GM13977 (cell line): ENCODE data around the gene PRSS35.

Experiments used
- DNase-seq: peaks from one replicate; pipeline ENCODE4 v3.0.0; 2012; ENCODE audit warnings: low spot score
- in situ Hi-C: fragments of 300-500 bp; cut with MboI; formaldehyde crosslinking; loops from one replicate; pipeline ENCODE4 v1.12.0; 2022; ENCODE audit warnings: low sequenced_read_pairs, low pct_unique_long_range_greater_than_20kb, mixed read lengths, inconsistent platforms; ENCODE audit not compliant: unreplicated experiment
- TF ChIP-seq, protein P1 (sequence below): IDR thresholded peaks from 2 replicates; pipeline ENCODE4 v1.5.1; 2012; ENCODE audit warnings: mild to moderate bottlenecking, control low read depth; ENCODE audit not compliant: insufficient read depth; ENCODE audit errors: extremely low read depth, missing control alignments

The PRSS35 gene, protein sequence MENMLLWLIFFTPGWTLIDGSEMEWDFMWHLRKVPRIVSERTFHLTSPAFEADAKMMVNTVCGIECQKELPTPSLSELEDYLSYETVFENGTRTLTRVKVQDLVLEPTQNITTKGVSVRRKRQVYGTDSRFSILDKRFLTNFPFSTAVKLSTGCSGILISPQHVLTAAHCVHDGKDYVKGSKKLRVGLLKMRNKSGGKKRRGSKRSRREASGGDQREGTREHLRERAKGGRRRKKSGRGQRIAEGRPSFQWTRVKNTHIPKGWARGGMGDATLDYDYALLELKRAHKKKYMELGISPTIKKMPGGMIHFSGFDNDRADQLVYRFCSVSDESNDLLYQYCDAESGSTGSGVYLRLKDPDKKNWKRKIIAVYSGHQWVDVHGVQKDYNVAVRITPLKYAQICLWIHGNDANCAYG

DNA sequence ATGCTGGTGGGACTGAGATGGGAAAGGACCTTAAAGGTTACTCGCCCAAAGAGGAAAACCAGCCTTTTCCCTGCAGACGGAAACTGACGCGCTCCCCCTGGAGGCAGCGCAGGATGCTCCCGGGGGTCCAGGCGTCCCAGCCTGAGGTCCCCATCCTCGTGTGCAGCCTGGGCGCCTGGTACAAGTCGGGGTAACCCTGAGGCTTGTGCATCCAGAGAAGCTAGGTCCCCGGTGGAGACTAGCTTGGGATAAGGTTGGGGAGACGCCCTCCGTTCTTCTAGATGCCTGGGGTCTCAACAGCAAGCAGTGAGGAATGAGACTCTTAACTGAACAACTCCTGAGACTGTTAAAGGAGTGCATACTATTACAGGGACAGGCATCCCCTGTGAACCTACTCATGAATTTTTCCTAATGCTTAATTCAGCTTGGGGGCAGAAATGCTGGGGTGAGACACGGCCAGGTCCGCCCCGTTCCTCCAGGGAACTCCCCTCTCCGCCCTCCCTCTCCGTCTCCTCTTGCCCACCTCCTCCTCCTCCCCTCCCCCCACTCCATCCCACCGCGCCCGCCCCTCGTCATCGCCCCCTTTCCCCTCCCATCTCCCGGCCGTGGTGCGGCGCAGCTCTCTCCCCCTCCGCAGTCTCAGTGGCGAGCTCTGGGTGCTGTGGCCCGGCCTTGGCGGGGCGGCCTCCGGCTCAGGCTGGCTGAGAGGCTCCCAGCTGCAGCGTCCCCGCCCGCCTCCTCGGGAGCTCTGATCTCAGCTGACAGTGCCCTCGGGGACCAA is at the start of gene PRSS35:
Gene PRSS35 (plus strand): TSS at position 634 of the 781 bp plus-strand sequence. CDS start 10,908 bp downstream, outside the sequence.
- peak; percentile 28 for DNase-seq
- in situ Hi-C loops = loop anchor here (10.0 to 25.0 kb wide), 4 partner anchors 100 to 1250 kb away; partner anchors contain the start of genes DOP1A and UBE3D
- TF ChIP-seq, protein P1, sequence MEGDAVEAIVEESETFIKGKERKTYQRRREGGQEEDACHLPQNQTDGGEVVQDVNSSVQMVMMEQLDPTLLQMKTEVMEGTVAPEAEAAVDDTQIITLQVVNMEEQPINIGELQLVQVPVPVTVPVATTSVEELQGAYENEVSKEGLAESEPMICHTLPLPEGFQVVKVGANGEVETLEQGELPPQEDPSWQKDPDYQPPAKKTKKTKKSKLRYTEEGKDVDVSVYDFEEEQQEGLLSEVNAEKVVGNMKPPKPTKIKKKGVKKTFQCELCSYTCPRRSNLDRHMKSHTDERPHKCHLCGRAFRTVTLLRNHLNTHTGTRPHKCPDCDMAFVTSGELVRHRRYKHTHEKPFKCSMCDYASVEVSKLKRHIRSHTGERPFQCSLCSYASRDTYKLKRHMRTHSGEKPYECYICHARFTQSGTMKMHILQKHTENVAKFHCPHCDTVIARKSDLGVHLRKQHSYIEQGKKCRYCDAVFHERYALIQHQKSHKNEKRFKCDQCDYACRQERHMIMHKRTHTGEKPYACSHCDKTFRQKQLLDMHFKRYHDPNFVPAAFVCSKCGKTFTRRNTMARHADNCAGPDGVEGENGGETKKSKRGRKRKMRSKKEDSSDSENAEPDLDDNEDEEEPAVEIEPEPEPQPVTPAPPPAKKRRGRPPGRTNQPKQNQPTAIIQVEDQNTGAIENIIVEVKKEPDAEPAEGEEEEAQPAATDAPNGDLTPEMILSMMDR = peak; percentile 74

DNA sequence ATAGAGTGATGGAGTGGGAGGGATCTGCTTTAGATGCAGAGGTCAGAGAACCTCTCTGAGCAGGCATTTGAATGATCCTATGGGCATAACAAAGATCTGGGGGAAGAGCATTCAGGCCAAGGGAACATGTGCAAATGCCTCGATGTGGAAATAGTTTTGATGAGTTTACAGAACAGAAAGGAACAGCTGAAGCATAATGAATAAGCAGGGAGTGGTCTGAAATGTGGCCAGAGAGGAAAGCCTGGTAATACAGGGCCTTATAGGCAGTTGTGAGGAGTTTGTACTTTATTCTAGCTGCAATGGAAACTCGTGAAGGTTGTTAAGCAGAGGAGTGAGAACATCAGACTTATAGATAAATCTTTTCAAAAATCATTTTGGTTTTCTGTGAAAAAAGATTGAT is 48.4 kb upstream of the PRSS35 start:
- DNase-seq = no peak
- in situ Hi-C loops = no loop called here
- TF ChIP-seq, protein P1 = no peak

DNA sequence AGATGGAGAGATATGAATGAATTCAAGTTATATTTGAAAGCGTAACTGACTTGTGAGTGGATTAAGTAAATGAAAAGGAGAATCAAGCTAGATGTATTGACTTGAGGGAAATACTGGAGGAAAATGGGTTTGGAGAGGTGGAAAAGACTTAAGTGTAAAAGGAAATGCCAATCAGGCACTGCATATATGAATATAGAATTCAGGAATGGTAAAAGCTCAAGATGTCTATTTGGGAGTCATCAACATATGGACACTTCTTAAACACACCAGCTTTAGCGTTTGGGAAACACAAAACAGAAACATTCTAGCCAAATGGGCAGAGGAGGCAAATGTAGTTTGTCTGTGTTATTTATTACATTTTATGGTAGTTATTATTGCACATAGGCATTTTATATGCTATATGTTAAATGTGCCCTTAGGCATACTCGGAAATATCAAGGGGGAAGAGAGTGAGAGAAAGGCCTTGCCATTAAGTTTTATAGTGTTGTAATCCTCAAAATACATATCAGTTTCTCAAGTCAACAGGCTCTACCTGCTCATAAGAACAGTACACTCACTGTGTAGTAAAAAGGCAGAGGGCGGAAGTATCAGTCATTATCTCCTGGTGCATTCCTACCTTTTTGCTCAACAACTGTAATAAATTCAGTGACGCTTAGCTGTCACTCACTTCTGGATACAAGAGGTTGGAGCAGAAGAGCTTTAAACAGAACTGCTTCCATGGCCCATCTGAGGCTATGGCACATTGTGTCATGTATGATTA is 47.8 kb upstream of the PRSS35 start:
- DNase-seq = no peak
- TF ChIP-seq, protein P1 = no peak
- in situ Hi-C loops = no loop called here

DNA sequence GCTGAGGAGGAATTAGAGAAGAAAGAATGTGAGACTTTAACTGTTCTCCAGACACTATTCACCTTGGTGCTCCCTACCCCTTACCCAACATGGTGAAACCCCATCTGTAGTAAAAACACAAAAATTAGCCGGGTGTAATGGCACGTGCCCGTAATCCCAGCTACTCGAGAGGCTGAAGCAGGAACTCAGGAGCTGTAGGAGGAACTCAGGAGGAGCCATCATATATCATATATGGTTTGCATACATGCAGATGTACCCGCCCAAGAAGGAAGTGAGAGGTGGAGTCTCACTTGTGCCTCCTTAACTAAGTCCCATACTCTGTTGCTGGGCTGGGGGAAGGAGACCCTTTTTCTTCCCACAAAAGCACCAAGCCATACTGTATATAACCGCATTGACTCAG is 46.0 kb upstream of the PRSS35 start:
- no peak for DNase-seq
- in situ Hi-C loops = no loop called here
- TF ChIP-seq, protein P1 = no peak

DNA sequence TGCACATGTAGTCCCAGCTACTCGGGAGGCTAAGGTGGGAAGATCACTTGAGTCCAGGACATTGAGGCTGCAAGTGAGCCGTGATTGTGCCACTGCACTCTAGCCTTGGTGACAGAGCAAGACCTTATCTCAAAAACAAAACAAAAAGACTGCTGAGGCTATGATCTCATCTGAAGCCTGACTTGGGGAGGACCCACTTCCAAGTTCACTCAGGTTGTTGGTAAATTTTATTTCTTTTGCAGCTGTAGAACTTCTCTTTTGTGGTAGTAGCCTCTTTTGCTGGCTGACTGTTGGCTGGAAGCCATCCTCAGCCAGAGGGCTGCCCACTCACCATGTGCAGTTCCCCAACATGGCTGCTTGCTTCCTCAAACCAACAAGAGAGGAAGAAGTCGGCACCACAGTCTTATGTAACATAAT is 44.7 kb upstream of the PRSS35 start:
- DNase-seq = no peak
- in situ Hi-C loops = no loop called here
- TF ChIP-seq, protein P1 = no peak

DNA sequence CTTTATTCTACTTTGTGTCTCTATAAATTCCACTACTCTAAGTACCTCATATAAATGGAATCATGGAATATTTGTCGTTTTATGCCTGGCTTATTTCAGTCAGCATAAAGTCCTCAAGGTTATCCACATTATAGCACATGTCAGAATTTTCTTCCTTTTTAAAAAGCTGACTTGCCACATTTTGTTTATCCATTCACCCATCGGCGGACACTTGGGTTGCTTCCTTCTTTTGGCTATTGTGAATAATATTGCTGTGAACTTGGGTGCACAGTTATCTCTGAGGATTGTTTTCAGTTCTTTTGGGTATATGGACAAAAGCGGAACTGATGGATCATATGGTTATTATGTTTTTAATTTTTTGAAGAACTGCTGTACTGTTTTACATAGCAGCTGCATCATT is 42.3 kb upstream of the PRSS35 start:
- in situ Hi-C loops = no loop called here
- TF ChIP-seq, protein P1 = no peak
- DNase-seq = no peak
